Putamen (tissue), 1 donor: ENCODE results near the gene TULP4.
"Not testable (repeated sequence)": the region's sequence is repeated elsewhere in the genome, so short reads cannot be mapped to it uniquely, and the experiment has no call there.

Experiments
- DNase-seq: peaks from one replicate; pipeline ENCODE4 v3.0.0-alpha.2; 2016; ENCODE audit warnings: low spot score

TULP4 gene

GRCh38 chr6:158391276-158391675, 79.0 kb downstream of the TULP4 start:
- DNase-seq, result no peak

- DNase-seq, result not testable (repeated sequence)
Measured at GRCh38 chr6:158391977-158392376, 79.7 kb downstream of the TULP4 start.

- no peak for DNase-seq
Measured at GRCh38 chr6:158396136-158396535, 83.9 kb downstream of the TULP4 start.

GRCh38 chr6:158397578-158397977, 85.3 kb downstream of the TULP4 start:
- no peak for DNase-seq

- no peak for DNase-seq
Measured at GRCh38 chr6:158398252-158399024, 86.2 kb downstream of the TULP4 start.

- no peak for DNase-seq
Measured at GRCh38 chr6:158399040-158399700, 86.9 kb downstream of the TULP4 start.

GRCh38 chr6:158402184-158402583, 89.9 kb downstream of the TULP4 start:
- DNase-seq, result no peak

- not testable (repeated sequence) for DNase-seq
Measured at GRCh38 chr6:158405321-158405831, 93.1 kb downstream of the TULP4 start.

GRCh38 chr6:158405933-158406332, 93.7 kb downstream of the TULP4 start:
- DNase-seq, result no peak

- DNase-seq, result no peak
Measured at GRCh38 chr6:158406736-158407135, 94.5 kb downstream of the TULP4 start.

GRCh38 chr6:158408013-158408412, 95.7 kb downstream of the TULP4 start:
- no peak for DNase-seq

GRCh38 chr6:158408552-158409130, 96.4 kb downstream of the TULP4 start:
- peak; percentile 83 for DNase-seq

GRCh38 chr6:158409451-158409850, 97.2 kb downstream of the TULP4 start:
- no peak for DNase-seq

GRCh38 chr6:158410784-158411183, 98.5 kb downstream of the TULP4 start:
- DNase-seq, result no peak

GRCh38 chr6:158411998-158412397, 99.7 kb downstream of the TULP4 start:
- no peak for DNase-seq

GRCh38 chr6:158413028-158413427, 100.8 kb downstream of the TULP4 start:
- DNase-seq, result no peak

- DNase-seq, result no peak
Measured at GRCh38 chr6:158413814-158414565, 101.7 kb downstream of the TULP4 start.

GRCh38 chr6:158414851-158415262, 102.6 kb downstream of the TULP4 start:
- no peak for DNase-seq

GRCh38 chr6:158415666-158416065, 103.4 kb downstream of the TULP4 start:
- DNase-seq, result no peak

- DNase-seq, result no peak
Measured at GRCh38 chr6:158416883-158417759, 104.9 kb downstream of the TULP4 start.

GRCh38 chr6:158417760-158418098, 105.5 kb downstream of the TULP4 start:
- DNase-seq, result peak; percentile 86
